Activated naive CD4-positive, alpha-beta T cell treated with anti-CD3 and anti-CD28 coated beads, Interleukin-2, amount 50 U/mL, for 72 hours (primary cell): ENCODE data around the gene C11orf91. TPM values are rescaled to one million over a fixed set of nuclear protein-coding genes. Genes with fewer than 3 reads are reported as not detected.
"Not testable (repeated sequence)": the region's sequence is repeated elsewhere in the genome, so short reads cannot be mapped to it uniquely, and the experiment has no call there.

Source experiments
- ATAC-seq, 2 donors: fragments of 150-1000 bp; cut with Tn5 transposase; 2 replicates each; pipeline ENCODE4 v1.10.0; 2021; ENCODE audit warnings: mild to moderate bottlenecking in 2 of 2, moderate library complexity in 2 of 2
- DNase-seq, 2 donors: peaks; one replicate each; pipeline ENCODE4 v3.0.0; 2021 to 2022; ENCODE audit warnings: low spot score in 2 of 2
- H3K27ac Mint-ChIP-seq, 2 donors: one replicate each; pipeline ENCODE4 v1.8.0; 2022; ENCODE audit warnings: mild to moderate bottlenecking in 2 of 2, mixed read lengths in 2 of 2
- H3K36me3 Mint-ChIP-seq, 2 donors: one replicate each; pipeline ENCODE4 v1.8.0; 2022; ENCODE audit warnings: mixed read lengths in 2 of 2
- H3K9me3 Mint-ChIP-seq, 2 donors: one replicate each; pipeline ENCODE4 v1.8.0; 2022; ENCODE audit warnings: mixed read lengths in 2 of 2
- total RNA-seq, 2 donors: library from RNA; stranded (reverse); gene quantifications; one replicate each; pipeline ENCODE4 v1.2.3, GENCODE V29; 2022

Gene C11orf91
- total RNA-seq, 2 donors from 2014 or later, result not detected

DNA sequence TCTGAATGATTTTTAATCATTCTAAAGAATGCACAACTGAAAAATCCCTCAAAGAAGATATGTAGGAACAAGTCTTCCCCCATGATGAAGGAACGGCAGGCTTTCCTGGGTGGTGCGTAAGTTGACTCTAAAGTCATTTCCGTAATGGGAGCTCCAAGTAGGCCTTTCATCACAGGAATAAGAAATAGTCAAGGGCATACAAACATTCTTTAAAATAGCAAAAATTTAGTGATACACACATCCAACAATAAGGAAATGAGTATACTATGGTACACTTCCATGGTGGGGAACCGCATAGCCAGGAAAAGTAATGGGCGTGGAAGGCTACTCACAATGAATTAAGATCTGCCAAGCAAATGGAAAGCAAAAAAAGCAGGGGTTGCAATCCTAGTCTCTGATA, 24.9 kb upstream of the C11orf91 start:
- no peak for DNase-seq
- peak overlapping the region in 1 of 2 donors; percentile 25 for H3K27ac Mint-ChIP-seq
- peaks cover 6 to 8% of the 10 kb centered on the region in 2 donors for H3K36me3 Mint-ChIP-seq
- no peaks in the 10 kb centered on the region for H3K9me3 Mint-ChIP-seq
- no peak for ATAC-seq

DNA sequence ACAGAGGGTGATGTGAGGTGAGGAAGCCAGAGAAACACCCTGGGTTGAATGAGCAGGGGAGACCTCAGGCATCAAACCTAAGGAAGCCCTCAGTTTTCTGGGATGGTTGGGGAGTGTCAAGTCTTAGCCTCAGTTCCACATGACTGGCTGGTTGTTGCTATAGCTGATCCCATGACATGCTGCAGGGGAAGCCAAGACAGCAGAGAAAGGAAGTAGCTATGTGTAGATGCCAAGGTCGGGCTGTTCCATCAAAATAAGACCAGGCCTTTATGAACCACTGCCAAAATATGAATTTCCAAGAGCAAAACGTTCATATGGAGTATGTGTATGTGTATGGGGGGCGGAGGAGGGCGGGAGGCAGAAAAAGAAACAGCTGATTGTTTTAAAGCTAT, 24.0 kb upstream of the C11orf91 start:
- ATAC-seq, result no peak
- H3K36me3 Mint-ChIP-seq, result peaks cover 8 to 12% of the 10 kb centered on the region in 2 donors
- no peak overlapping the region for H3K27ac Mint-ChIP-seq

DNA sequence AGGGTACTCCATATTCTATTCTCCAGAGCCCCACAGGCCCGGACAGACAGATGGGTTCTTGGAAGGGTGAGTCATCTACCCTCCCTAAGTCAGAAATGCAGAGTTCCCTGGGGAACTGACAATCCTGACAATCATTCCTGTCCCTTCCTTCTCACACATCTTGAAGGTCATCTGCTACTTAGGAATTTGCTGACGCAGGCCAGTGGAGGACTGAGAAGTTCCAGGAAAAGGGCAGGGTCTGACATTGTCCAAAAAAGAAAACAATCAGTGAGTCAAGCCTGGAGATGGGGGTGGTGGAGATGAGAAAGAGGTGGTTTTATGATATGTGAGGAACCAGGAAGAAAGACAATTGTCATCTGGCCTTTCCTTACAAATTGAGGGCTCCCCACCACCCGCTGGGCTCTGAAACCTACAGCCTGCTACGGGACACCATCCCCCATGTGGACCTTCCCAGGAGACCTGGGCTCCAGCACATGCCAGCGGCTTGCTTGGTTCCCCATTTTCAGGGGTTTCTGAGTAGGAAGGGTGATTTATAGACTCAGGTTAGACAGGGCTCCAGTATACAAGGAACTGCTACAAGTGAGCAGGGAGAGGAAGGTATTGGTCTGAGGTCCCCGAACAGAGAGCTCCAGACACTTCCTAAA, 22.7 kb upstream of the C11orf91 start:
- ATAC-seq, result peak; percentile 29 to 30
- Mint-ChIP-seq H3K9me3 (no peaks in the 10 kb centered on the region), H3K27ac (peak overlapping the region; percentile 41 to 77), H3K36me3 (peaks cover 8 to 10% of the 10 kb centered on the region in 2 donors)
- no peak for DNase-seq

More for the DNA sequence above, 24.0 kb upstream of the C11orf91 start:
- no peaks in the 10 kb centered on the region for H3K9me3 Mint-ChIP-seq
- DNase-seq, result no peak

DNA sequence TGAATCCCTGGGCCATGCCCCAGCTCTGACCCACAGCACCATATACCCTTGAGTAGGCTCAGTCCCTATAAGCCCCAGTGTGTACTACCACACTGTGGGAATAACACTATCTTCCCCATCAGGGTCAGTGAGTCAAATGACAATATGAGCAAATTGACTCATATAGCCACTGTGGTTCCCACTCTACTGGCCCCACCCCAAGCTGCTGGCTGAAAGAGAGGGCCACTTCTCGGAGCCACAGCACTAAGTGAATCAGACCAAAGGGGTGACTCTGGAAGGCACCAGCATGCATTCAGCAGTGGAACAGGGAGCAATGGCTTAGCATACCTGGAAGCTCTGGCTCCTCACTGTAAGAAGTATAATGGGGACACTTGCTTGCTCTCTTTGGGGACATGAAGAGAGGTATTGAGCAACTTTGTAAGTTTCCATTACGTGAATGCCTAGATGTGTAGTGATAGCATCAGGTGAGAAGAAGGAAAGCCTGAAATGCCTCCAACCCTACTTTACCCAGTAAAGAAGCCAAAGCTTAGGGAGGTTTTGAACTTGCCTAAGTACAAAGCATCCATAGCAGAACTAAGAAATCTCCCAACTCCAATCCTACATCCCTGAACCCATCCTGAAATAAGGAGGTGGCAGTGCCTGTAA, 22.1 kb upstream of the C11orf91 start:
- DNase-seq (peak; percentile 61 to 81), ATAC-seq (peak; percentile 95)
- Mint-ChIP-seq H3K36me3 (peaks cover 8 to 10% of the 10 kb centered on the region in 2 donors), H3K27ac (peak overlapping the region; percentile 6 to 77), H3K9me3 (no peaks in the 10 kb centered on the region)

DNA sequence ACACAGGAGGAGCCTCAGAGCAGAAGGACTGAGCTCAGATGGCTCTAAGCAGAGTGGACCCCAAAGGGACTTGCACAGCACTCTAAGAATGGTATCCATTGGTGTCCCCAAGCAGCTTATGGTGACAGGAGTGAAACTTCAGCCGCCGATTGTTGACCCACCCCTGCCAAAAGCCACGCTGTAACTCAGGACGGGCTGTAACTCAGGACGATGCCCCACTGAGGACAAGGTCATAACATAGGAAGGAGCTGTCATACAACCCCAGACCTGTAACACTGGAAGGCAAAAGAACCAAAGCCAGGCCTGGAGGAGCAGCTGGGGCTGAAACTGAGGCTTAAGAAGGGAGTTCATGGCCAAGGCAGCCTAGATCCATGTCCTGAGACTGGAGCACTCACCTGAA, 21.4 kb upstream of the C11orf91 start:
- Mint-ChIP-seq H3K27ac (peak overlapping the region in 1 of 2 donors; percentile 77), H3K36me3 (peaks cover 8 to 10% of the 10 kb centered on the region in 2 donors), H3K9me3 (no peaks in the 10 kb centered on the region)
- DNase-seq (no peak), ATAC-seq (no peak)

DNA sequence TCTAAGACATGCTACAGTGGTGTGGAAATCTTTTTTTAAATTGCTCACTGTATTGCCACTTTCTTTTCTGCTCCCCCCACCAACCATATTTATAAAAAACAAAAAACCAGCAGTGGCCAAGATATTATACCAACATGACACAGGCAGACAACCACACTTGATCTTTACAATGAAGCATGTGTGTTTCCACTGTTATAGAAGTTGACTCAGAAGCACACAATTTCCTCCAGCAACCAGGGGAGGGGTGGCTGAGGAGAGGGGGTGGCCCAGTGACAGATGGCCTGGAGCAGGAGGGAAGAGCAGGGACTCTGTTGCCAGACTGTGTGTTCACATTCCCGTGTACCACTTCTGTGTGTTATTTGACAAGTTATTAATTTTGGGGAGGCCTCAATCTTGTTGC, 20.8 kb upstream of the C11orf91 start:
- ATAC-seq (peak; percentile 33 to 34), DNase-seq (no peak)
- Mint-ChIP-seq H3K36me3 (peaks cover 8 to 10% of the 10 kb centered on the region in 2 donors), H3K9me3 (no peaks in the 10 kb centered on the region), H3K27ac (peak overlapping the region in 1 of 2 donors; percentile 77)

DNA sequence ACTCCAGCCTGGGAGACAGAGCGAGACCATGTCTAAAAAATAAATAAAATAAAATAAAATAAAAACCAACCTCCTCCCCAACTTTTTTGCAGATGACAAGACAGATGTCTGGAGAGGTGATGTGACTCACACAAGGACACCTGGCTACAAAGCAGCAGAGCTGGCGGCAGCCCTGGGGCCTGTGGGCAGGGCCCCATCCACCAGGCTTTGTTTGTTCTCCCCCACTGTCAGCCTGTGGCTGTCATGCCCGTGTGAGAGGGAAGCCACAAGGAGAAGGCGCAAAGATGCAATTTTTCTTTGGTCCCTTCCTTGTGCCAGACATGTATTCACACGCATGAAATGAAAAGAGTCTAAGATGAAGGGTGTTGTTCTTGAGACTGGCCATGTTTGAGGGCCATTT, 19.0 kb upstream of the C11orf91 start:
- Mint-ChIP-seq H3K9me3 (no peaks in the 10 kb centered on the region), H3K36me3 (peaks cover 8 to 10% of the 10 kb centered on the region in 2 donors), H3K27ac (no peak overlapping the region)
- DNase-seq (no peak), ATAC-seq (no peak)

DNA sequence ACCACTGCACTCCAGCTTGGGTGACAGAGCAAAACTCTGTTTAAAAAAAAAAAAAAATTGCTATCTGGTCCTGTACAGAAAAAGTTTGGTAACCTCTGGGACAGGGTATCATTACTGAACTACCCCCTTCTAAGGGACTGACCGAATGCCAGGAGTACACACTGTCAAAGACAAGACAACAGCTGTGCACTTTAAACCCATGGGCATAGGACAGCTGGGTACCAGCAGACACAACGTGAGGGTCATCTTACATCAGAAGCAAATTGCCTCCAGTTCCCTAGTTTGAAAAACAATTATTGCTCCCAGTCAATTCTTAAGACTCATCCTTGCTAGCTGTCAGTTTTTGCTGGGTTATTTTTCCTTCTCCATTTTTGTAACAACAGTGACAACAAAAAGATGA, 17.8 kb upstream of the C11orf91 start:
- DNase-seq (no peak), ATAC-seq (no peak)
- H3K36me3 Mint-ChIP-seq, result peaks cover 8 to 10% of the 10 kb centered on the region in 2 donors
- H3K27ac Mint-ChIP-seq, result no peak overlapping the region
- H3K9me3 Mint-ChIP-seq, result no peaks in the 10 kb centered on the region

DNA sequence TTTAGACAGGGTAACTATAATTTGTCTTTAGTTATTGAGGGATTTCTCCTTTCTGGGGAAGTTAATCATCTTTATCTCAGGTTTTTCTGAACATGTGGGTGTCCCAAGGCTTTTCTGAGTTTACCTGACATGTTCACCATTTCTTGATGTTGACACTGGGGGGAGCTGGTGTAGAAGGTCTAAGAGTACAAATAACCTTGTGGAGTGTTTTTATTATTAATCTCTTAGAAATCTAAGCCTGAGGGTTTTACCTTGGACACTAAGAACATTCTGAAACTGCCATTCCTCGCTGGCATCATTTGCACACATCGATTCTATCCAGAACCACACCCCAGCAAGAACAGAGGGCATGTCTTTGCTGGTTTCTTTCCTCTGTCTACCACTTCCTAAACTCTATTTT, 15.6 kb upstream of the C11orf91 start:
- H3K36me3 Mint-ChIP-seq, result peaks cover 0 to 10% of the 10 kb centered on the region in 2 donors
- H3K27ac Mint-ChIP-seq, result no peak overlapping the region
- ATAC-seq (no peak), DNase-seq (no peak)
- H3K9me3 Mint-ChIP-seq, result no peaks in the 10 kb centered on the region

DNA sequence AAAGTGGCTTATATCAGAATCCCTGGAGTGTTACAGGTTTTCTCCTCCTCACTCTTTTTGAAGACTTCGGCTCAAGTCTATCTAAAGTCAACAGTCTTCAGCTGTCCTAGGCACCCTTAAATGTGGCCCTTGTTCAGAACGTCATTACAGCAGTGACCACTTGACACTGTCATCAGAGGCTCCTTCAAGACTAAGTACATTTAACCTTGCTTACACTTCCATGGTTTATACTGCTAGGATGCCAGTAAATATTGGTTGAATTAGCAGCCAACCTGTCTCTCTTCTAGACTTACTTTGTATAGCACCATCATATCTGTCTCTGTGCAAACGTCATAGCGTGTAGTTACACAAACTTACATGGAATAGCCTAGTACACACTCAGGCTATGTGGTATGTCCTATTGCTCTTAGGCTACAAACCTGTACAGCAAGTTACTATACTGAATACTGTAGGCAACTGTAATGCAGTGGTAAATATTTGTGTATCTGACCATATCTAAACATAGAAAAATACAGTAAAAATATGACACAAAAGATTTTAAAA, 13.3 kb upstream of the C11orf91 start:
- H3K27ac Mint-ChIP-seq, result no peak overlapping the region
- no peaks in the 10 kb centered on the region for H3K9me3 Mint-ChIP-seq
- H3K36me3 Mint-ChIP-seq, result peaks cover 0 to 4% of the 10 kb centered on the region in 2 donors
- ATAC-seq (no peak), DNase-seq (no peak)

DNA sequence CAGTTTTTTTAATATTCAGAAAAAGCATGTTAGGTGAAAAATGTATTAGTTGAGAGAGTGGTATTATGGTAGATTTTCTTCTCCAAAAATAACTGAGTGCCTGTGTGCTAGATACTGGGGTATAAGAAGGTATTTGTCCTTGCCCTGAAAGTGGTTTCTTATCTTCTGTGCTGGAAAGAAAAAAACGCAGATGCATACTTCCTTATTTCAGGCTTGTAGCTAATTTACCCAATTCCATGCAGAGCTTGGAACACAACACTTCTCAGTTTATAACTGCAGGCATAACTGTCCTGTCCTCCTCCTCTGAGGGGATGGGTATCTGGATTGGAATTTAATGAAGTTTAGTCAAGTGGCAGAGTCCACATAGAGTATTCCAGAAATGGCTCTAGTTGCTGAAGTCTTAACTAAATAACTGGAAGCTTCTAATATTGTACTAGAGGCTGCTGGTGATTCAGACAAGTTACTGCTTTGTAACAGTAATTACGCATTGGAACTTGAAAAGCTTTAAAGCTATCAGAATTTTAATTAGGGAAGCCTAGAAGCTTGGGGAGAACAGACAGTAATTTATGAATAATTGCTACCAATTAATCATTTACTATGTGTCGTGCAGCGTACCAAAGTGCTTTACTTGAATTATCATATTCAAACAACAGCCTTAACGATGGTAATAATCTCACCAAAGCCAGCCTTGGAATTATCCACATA, 12.7 kb upstream of the C11orf91 start:
- ATAC-seq (no peak), DNase-seq (no peak)
- Mint-ChIP-seq H3K27ac (no peak overlapping the region), H3K9me3 (no peaks in the 10 kb centered on the region), H3K36me3 (peaks cover 0 to 4% of the 10 kb centered on the region in 2 donors)

DNA sequence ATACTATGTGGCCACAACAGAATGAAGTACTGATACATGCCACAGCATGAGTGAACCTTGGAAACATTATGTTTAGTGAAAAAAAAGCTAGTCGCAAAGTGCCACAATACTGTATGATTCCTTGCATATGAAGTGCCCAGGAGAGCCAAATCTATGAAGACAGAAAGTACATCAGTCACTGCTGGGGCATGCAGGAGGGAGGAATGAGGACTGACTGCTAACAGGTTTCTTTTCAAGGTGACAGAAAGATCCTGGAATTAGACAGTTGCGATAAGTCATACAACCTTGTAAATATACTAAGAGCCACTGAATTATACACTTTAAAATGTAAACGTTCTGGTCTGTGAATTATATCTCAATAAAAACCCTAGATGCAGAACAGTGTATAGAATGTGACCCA, 11.8 kb upstream of the C11orf91 start:
- DNase-seq, result no peak
- no peak for ATAC-seq
- Mint-ChIP-seq H3K27ac (no peak overlapping the region), H3K9me3 (no peaks in the 10 kb centered on the region), H3K36me3 (peaks cover 0 to 4% of the 10 kb centered on the region in 2 donors)

DNA sequence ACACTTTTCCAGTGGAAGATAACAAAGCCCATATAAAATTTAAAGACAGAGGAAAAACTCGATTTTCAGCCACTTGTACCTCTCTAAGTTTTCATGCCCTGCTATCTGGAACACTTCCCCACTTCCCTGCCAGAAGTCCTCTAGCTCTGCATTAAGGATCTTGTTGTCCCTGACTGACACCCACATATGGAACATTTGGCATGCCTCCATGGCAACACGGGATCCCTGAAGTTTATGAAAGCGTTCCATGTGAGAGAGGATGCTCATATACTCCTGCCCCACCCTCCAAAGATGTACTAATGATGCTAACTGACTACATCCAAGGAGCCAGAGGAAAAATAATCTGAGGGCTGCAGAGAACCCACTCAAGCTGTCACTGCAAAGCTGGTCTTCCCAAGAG, 8.8 kb upstream of the C11orf91 start:
- H3K36me3 Mint-ChIP-seq, result peaks cover 0 to 4% of the 10 kb centered on the region in 2 donors
- H3K27ac Mint-ChIP-seq, result no peak overlapping the region
- H3K9me3 Mint-ChIP-seq, result no peaks in the 10 kb centered on the region
- DNase-seq (no peak), ATAC-seq (no peak)

DNA sequence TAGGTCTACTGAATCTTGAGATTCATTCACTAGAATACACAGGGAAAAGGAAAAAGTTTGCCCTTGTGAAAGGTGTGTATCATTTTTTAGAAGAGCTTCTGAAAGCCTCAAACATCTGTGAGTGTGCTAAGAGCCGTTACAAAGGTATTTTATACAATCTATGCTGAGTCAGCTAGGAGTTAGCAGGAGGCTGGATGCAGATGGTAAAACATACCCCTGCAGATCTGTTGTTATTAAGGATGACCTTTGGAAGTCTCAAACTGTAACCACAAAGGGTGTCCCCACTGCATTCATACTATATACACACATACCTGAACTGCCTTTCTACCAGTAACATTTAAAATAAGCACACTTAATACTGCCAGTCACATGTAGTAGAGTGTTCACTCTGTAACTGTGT, 8.4 kb upstream of the C11orf91 start:
- Mint-ChIP-seq H3K27ac (no peak overlapping the region), H3K36me3 (peaks cover 0 to 4% of the 10 kb centered on the region in 2 donors)
- DNase-seq, result no peak

DNA sequence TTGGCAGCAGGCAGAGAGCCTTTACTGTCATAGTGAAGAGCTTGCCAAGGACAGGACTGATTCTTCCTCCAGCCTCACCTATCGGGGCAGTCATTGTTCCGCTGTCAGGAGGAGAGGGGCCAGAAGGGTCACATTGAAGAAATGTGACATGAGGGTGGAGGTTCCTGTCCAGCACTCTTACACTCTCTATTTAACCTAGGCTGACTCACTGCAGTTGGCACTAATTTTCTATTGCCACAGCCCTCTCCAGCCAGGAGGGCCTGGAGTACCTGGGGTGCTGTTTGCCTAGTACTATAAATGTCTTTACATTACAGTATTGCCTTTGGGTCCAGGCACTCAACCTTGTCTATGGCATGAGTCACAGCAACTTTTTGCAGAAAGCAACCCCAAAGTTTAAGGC, 7.2 kb upstream of the C11orf91 start:
- not testable (repeated sequence) for DNase-seq, H3K36me3 Mint-ChIP-seq, H3K9me3 Mint-ChIP-seq, H3K27ac Mint-ChIP-seq, ATAC-seq

More for the DNA sequence above, 8.4 kb upstream of the C11orf91 start:
- ATAC-seq, result no peak
- no peaks in the 10 kb centered on the region for H3K9me3 Mint-ChIP-seq

DNA sequence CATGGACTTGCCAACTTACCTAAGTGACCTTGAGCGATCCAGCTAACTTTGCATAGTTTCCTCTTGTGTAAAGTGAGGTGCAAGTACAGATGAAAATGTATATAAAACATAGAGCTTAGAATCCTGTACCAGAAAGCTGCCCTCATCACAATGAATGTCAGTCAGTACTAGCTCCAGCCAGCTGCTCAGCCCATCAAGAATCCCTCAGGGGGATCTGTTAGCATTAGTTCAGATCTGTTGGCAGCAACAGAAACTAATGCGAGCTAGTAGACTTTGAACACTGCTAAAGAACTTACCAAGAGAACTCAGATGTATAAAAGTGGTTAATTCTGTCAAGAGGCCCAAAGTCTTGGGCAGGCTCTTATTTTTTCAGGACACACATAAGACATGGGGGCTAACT, 6.3 kb upstream of the C11orf91 start:
- Mint-ChIP-seq H3K27ac (no peak overlapping the region), H3K36me3 (peaks cover 0 to 4% of the 10 kb centered on the region in 2 donors)
- no peak for DNase-seq

DNA sequence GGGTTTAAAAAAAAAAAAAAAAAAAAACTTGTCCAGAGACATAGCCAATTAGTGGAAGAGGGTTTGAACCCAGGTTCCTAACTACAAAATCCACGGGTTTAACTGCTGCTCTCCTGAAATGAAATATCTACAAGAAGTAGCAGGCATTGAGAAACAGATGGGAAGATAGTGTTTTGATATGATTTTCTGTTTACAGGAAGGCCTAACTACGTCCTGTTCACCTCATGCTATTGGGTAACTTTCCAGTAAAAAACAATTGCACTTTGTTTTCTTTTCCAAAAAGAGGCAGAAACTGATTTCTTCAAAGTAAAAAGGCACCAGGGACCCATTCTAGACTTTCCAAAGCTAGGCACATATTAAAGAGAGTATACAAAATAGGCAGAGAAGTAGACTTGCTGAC, 5.9 kb upstream of the C11orf91 start:
- H3K9me3 Mint-ChIP-seq, result no peaks in the 10 kb centered on the region
- no peak for DNase-seq
- no peak for ATAC-seq
- H3K36me3 Mint-ChIP-seq, result peaks cover 0 to 4% of the 10 kb centered on the region in 2 donors
- no peak overlapping the region for H3K27ac Mint-ChIP-seq

More for the DNA sequence above, 6.3 kb upstream of the C11orf91 start:
- ATAC-seq, result no peak
- no peaks in the 10 kb centered on the region for H3K9me3 Mint-ChIP-seq
